ENCODE results near the gene TAF1B.

Gene TAF1B

GRCh38 chr2:9892236-9892635 lies 49.0 kb downstream of the TAF1B start:
- no peak overlapping the region for H3K4me3 ChIP-seq (replicated peaks in 1 of 2; ENCODE audit: low read depth in 2 of 2, low read length in 2 of 2)
- DNase-seq (ENCODE audit: low read depth in 2 of 2) = no peak
- TF ChIP-seq, protein P1, sequence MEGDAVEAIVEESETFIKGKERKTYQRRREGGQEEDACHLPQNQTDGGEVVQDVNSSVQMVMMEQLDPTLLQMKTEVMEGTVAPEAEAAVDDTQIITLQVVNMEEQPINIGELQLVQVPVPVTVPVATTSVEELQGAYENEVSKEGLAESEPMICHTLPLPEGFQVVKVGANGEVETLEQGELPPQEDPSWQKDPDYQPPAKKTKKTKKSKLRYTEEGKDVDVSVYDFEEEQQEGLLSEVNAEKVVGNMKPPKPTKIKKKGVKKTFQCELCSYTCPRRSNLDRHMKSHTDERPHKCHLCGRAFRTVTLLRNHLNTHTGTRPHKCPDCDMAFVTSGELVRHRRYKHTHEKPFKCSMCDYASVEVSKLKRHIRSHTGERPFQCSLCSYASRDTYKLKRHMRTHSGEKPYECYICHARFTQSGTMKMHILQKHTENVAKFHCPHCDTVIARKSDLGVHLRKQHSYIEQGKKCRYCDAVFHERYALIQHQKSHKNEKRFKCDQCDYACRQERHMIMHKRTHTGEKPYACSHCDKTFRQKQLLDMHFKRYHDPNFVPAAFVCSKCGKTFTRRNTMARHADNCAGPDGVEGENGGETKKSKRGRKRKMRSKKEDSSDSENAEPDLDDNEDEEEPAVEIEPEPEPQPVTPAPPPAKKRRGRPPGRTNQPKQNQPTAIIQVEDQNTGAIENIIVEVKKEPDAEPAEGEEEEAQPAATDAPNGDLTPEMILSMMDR (IDR thresholded peaks at IDR 0.05; ENCODE audit: low read depth, low read length) = no peak

DNA sequence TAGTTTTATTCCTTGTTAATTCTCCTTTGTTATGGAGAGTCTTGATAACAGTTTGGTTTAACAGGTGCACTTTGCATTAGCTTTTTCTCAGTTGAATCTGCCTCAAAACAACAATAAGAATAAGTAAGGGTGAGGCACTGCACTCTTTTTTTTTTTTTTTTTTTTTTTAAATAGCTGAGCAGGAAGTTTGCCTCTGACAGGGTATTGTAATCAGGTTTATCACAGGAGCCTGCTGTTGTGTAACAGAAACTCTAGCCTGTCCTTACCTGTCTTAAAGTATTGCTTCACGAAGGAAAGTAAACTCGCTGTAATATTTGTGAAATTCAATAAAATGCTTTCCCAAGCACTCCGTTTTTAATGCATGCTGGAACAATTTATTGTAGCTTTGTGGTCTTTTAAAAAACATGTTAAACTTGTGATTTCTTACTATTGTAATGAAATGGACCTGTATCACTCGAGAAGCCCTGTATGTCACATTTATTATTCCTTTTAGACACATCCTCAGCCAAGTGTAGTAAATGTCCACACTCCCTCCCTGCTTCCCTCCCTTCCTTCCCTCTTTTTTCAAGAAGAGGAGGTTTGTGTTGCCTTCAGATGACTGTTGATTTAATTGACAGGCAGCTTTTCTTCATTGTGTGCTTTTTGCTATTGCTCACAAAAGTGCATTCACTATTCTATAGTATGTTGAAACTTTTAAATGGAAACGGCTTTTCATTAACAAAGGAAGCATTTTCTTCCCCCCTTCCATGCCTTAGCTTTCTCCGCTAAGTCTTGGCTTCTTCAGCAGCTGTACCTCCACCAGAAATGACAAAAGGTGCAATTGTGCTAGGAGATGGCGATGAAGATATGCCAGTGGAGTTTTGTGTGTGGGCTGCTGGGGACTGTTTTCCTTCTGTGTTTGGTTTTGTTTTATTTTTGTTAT lies 52.7 kb downstream of the TAF1B start:
- TF ChIP-seq, protein P1 (IDR thresholded peaks at IDR 0.05; ENCODE audit: low read depth, low read length) = no peak
- H3K4me3 ChIP-seq (replicated peaks in 1 of 2; ENCODE audit: low read depth in 2 of 2, low read length in 2 of 2) = no peak overlapping the region
- DNase-seq (ENCODE audit: low read depth in 2 of 2) = no peak

DNA sequence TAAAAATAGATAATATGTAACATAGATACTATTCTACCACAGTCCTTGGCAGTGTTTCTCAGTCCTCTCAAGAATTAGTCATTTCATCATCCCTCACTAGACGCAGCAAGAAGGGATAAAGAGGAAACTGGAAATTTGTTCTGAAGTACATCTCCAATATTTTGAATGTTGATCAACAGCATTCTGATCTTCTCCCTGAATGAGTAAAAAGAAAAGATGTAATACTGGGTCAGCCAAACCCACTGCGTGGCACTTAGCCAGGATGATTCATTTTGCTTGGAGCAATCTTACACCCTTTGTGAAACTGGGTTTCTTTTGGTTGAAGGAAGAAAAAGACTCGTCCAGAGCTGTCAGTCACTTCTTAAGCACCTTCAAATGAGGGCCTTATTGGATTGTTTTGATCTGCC lies 54.1 kb downstream of the TAF1B start:
- no peak overlapping the region for H3K4me3 ChIP-seq (replicated peaks in 1 of 2; ENCODE audit: low read depth in 2 of 2, low read length in 2 of 2)
- peak; percentile 90 to 95 for DNase-seq (ENCODE audit: low read depth in 2 of 2)
- TF ChIP-seq, protein P1 (IDR thresholded peaks at IDR 0.05; ENCODE audit: low read depth, low read length) = no peak

GRCh38 chr2:9897846-9898245 lies 54.6 kb downstream of the TAF1B start:
- peak in 1 of 2 donors; percentile 40 for DNase-seq (ENCODE audit: low read depth in 2 of 2)
- TF ChIP-seq, protein P1 (IDR thresholded peaks at IDR 0.05; ENCODE audit: low read depth, low read length) = no peak
- H3K4me3 ChIP-seq (replicated peaks in 1 of 2; ENCODE audit: low read depth in 2 of 2, low read length in 2 of 2) = no peak overlapping the region

DNA sequence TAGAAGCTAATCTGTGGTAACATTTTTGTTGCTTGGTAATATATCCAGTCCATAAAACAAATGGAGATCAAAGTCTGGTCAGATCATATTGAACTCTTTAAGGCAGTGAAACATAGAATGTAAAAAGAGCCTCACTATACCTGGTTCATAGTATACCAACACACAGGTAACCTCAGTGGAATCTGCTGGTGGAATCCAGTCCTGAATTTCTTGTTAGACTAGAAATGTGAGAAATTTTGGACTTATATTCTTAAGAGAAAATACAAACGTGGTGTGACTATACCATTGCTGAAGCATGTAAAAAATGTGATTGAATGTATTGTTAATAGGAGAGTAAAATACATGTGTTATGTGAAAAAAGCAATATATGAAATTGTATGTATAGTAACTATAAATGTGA lies 62.1 kb downstream of the TAF1B start:
- H3K4me3 ChIP-seq (replicated peaks in 1 of 2; ENCODE audit: low read depth in 2 of 2, low read length in 2 of 2) = no peak overlapping the region
- TF ChIP-seq, protein P1 (IDR thresholded peaks at IDR 0.05; ENCODE audit: low read depth, low read length) = no peak
- DNase-seq (ENCODE audit: low read depth in 2 of 2) = no peak

DNA sequence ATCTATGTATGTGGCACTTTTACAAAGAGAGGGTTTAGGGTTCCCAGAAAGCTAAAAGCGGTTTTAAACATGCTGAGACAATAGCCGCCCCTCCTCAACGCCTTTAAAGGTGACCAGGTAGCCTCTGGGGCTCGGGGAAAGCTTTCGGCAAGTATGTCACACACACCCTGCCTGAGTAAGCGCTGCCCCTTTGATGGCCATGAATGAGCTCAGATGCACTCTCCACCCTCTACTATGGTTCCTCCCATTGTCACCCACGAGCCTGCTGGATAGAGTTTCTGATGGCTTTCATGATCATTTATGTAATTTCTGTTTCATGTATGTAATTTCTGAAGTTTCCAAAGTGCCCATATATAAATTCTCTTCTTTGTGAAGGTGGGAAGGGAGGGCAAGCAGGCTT lies 64.1 kb downstream of the TAF1B start:
- DNase-seq (ENCODE audit: low read depth in 2 of 2) = no peak
- TF ChIP-seq, protein P1 (IDR thresholded peaks at IDR 0.05; ENCODE audit: low read depth, low read length) = no peak
- no peak overlapping the region for H3K4me3 ChIP-seq (replicated peaks in 1 of 2; ENCODE audit: low read depth in 2 of 2, low read length in 2 of 2)

Measured in cardiac fibroblast (primary cell).